Measurements from ENCODE around the gene PVALEF.
"Not testable (repeated sequence)": the region's sequence is repeated elsewhere in the genome, so short reads cannot be mapped to it uniquely, and the experiment has no call there.

The PVALEF gene

GRCh38 chr17:81143200-81143527, 22.1 kb upstream of the PVALEF start:
- no peaks in the 10 kb centered on the region for H3K9me3 ChIP-seq (replicated peaks; ENCODE audit: insufficient read depth, low read length)
- H3K4me2 ChIP-seq (ENCODE audit: low read depth, low read length), result no peak overlapping the region
- TF ChIP-seq EZH2 (optimal IDR thresholded peaks at IDR 0.05; ENCODE audit: low read depth, low read length) (no peak), EZH2phosphoT487 (IDR thresholded peaks at IDR 0.05; ENCODE audit: low read length) (no peak), CTCF (IDR thresholded peaks at IDR 0.05; ENCODE audit: low read length) (no peak)
- H2AFZ ChIP-seq (ENCODE audit: low read length), result no peak overlapping the region
- DNase-seq, result no peak
- no peak overlapping the region for H3K27ac ChIP-seq (ENCODE audit: low read length)
- no peaks in the 10 kb centered on the region for H3F3A ChIP-seq (ENCODE audit: insufficient read depth, low read length)
- H3K9me2 ChIP-seq (replicated peaks; ENCODE audit: insufficient read depth, low read length), result no peaks in the 10 kb centered on the region
- no peak overlapping the region for H3K9ac ChIP-seq (ENCODE audit: low read length)
- no peak overlapping the region for H3K4me3 ChIP-seq (ENCODE audit: low read length)
- H3K27me3 ChIP-seq (replicated peaks; ENCODE audit: insufficient read depth, low read length), result peaks cover 89% of the 10 kb centered on the region
- no peaks in the 10 kb centered on the region for H3K79me2 ChIP-seq (ENCODE audit: low read length)
- no peaks in the 10 kb centered on the region for H4K20me1 ChIP-seq (ENCODE audit: insufficient read depth, low read length)
- H3K36me3 ChIP-seq (replicated peaks; ENCODE audit: insufficient read depth, low read length), result no peaks in the 10 kb centered on the region
- no peaks in the 10 kb centered on the region for H3K4me1 ChIP-seq (ENCODE audit: low read length)

GRCh38 chr17:81143717-81144422, 21.4 kb upstream of the PVALEF start:
- H3K9ac ChIP-seq (ENCODE audit: low read length), result no peak overlapping the region
- no peaks in the 10 kb centered on the region for H4K20me1 ChIP-seq (ENCODE audit: insufficient read depth, low read length)
- H3K4me2 ChIP-seq (ENCODE audit: low read depth, low read length), result no peak overlapping the region
- no peaks in the 10 kb centered on the region for H3K9me2 ChIP-seq (replicated peaks; ENCODE audit: insufficient read depth, low read length)
- no peaks in the 10 kb centered on the region for H3K79me2 ChIP-seq (ENCODE audit: low read length)
- no peak overlapping the region for H3K27ac ChIP-seq (ENCODE audit: low read length)
- no peak overlapping the region for H3K4me3 ChIP-seq (ENCODE audit: low read length)
- H3K27me3 ChIP-seq (replicated peaks; ENCODE audit: insufficient read depth, low read length), result peaks cover 96% of the 10 kb centered on the region
- H3K9me3 ChIP-seq (replicated peaks; ENCODE audit: insufficient read depth, low read length), result no peaks in the 10 kb centered on the region
- H2AFZ ChIP-seq (ENCODE audit: low read length), result no peak overlapping the region
- no peak for DNase-seq
- H3K4me1 ChIP-seq (ENCODE audit: low read length), result no peaks in the 10 kb centered on the region
- TF ChIP-seq EZH2 (optimal IDR thresholded peaks at IDR 0.05; ENCODE audit: low read depth, low read length) (no peak), EZH2phosphoT487 (IDR thresholded peaks at IDR 0.05; ENCODE audit: low read length) (no peak), CTCF (IDR thresholded peaks at IDR 0.05; ENCODE audit: low read length) (no peak)
- H3K36me3 ChIP-seq (replicated peaks; ENCODE audit: insufficient read depth, low read length), result no peaks in the 10 kb centered on the region
- no peaks in the 10 kb centered on the region for H3F3A ChIP-seq (ENCODE audit: insufficient read depth, low read length)

GRCh38 chr17:81144423-81144781, 20.9 kb upstream of the PVALEF start:
- Histone ChIP-seq H3K9me2 (replicated peaks; ENCODE audit: insufficient read depth, low read length) (no peaks in the 10 kb centered on the region), H3K4me1 (ENCODE audit: low read length) (no peaks in the 10 kb centered on the region), H2AFZ (ENCODE audit: low read length) (no peak overlapping the region), H3K27ac (ENCODE audit: low read length) (no peak overlapping the region), H3F3A (ENCODE audit: insufficient read depth, low read length) (no peaks in the 10 kb centered on the region), H3K9me3 (replicated peaks; ENCODE audit: insufficient read depth, low read length) (no peaks in the 10 kb centered on the region), H3K79me2 (ENCODE audit: low read length) (no peaks in the 10 kb centered on the region), H3K4me3 (ENCODE audit: low read length) (no peak overlapping the region), H3K36me3 (replicated peaks; ENCODE audit: insufficient read depth, low read length) (no peaks in the 10 kb centered on the region), H3K4me2 (ENCODE audit: low read depth, low read length) (no peak overlapping the region), H4K20me1 (ENCODE audit: insufficient read depth, low read length) (no peaks in the 10 kb centered on the region), H3K27me3 (replicated peaks; ENCODE audit: insufficient read depth, low read length) (peaks cover 98% of the 10 kb centered on the region), H3K9ac (ENCODE audit: low read length) (no peak overlapping the region)
- DNase-seq, result no peak
- TF ChIP-seq CTCF (IDR thresholded peaks at IDR 0.05; ENCODE audit: low read length), result no peak
- TF ChIP-seq EZH2 (optimal IDR thresholded peaks at IDR 0.05; ENCODE audit: low read depth, low read length), result no peak
- no peak for TF ChIP-seq EZH2phosphoT487 (IDR thresholded peaks at IDR 0.05; ENCODE audit: low read length)

- not testable (repeated sequence) for H3K9ac ChIP-seq (ENCODE audit: low read length); H3K27ac ChIP-seq (ENCODE audit: low read length); H3K4me2 ChIP-seq (ENCODE audit: low read depth, low read length); H3K79me2 ChIP-seq (ENCODE audit: low read length); H3K9me3 ChIP-seq (replicated peaks; ENCODE audit: insufficient read depth, low read length); DNase-seq; H3K36me3 ChIP-seq (replicated peaks; ENCODE audit: insufficient read depth, low read length); H3K4me3 ChIP-seq (ENCODE audit: low read length); H3K4me1 ChIP-seq (ENCODE audit: low read length); H2AFZ ChIP-seq (ENCODE audit: low read length); H3K9me2 ChIP-seq (replicated peaks; ENCODE audit: insufficient read depth, low read length); H3F3A ChIP-seq (ENCODE audit: insufficient read depth, low read length); H4K20me1 ChIP-seq (ENCODE audit: insufficient read depth, low read length)
- H3K27me3 ChIP-seq (replicated peaks; ENCODE audit: insufficient read depth, low read length), result peaks cover 95% of the 10 kb centered on the region
Observed at GRCh38 chr17:81146208-81146607, 19.1 kb upstream of the PVALEF start.

Measured in MM.1S (cell line).